H1 (cell line): ENCODE measurements around the gene CDC5L. TPM values are rescaled to one million over a fixed set of nuclear protein-coding genes. Genes with fewer than 3 reads are reported as not detected.

ENCODE experiments used
- ATF3 ChIP-seq: IDR thresholded peaks from 2 replicates; pipeline ENCODE4 v1.6.1; 2011; ENCODE audit warnings: low read depth, mild to moderate bottlenecking, low read length; ENCODE audit not compliant: insufficient read depth
- CHD7 ChIP-seq: fragments of 300-600 bp; sonication (generic); IDR thresholded peaks from 2 replicates; pipeline ENCODE4 v1.7.1; 2012; ENCODE audit warnings: low read length, moderate library complexity, mild to moderate bottlenecking, inconsistent platforms; ENCODE audit not compliant: insufficient replicate concordance
- MAX ChIP-seq: IDR thresholded peaks from 2 replicates; pipeline ENCODE4 v1.6.1; 2012; ENCODE audit warnings: inconsistent platforms
- PHF8 ChIP-seq: fragments of 200-600 bp; sonication (generic); conservative IDR thresholded peaks from 2 replicates; pipeline ENCODE4 v1.7.1; 2012; ENCODE audit warnings: low read depth, mild to moderate bottlenecking, inconsistent platforms, low read length, moderate library complexity
- RNF2 ChIP-seq: fragments of 200-900, 300-1000 bp; sonication (generic); IDR thresholded peaks from 2 replicates; pipeline ENCODE4 v1.7.1; 2016; ENCODE audit warnings: borderline replicate concordance, low read depth, mild to moderate bottlenecking, antibody characterized with exemption, low read length; ENCODE audit not compliant: poor library complexity, severe bottlenecking; ENCODE audit errors: missing control alignments
- ZNF274 ChIP-seq: IDR thresholded peaks from 2 replicates; pipeline ENCODE4 v1.7.0; 2012; ENCODE audit warnings: low read length, borderline replicate concordance; ENCODE audit errors: extremely low read depth
- polyA plus RNA-seq, 7 experiments: library from polyadenylated mRNA; depleted of rRNA in 3 of 7; stranded (reverse) in 5 of 7; unstranded in 2 of 7; fragments of >200 nt in 5 of 7; fragments of 200-250 nt in 2 of 7; gene quantifications; 1 replicate in 5 of 7; 2 replicates in 1 of 7; 4 replicates in 1 of 7; pipeline versions ENCODE4 v1.2.1 to v1.2.3, GENCODE V29; 2011 to 2013; ENCODE audit warnings: missing spikeins in 2 of 7, mixed read lengths in 2 of 7
- total RNA-seq: library from RNA; stranded (reverse); fragmentation: NEBNext Ultra II Directional; extraction: Animal tissue kit (Norgen Biotek cat#: 25700); gene quantifications from 2 replicates; pipeline ENCODE4 v1.2.1, GENCODE V29; 2021

CDC5L gene
- total and polyA plus RNA-seq, 2 of the 8 experiments (the other 6 are each of a cell fraction or from before 2014, with no cell fraction given), result 8.4 to 32.8 TPM

- TF ChIP-seq CHD7, result no peak
- TF ChIP-seq ATF3, result no peak
- TF ChIP-seq RNF2, result no peak
- TF ChIP-seq MAX, result no peak
- TF ChIP-seq ZNF274, result no peak
- TF ChIP-seq PHF8, result no peak
Measured at GRCh38 chr6:44457596-44457995, 70.1 kb downstream of the CDC5L start (continued).
